GM08714 (cell line): ENCODE measurements around the gene PTPN11.
"Not testable (repeated sequence)": the region's sequence is repeated elsewhere in the genome, so short reads cannot be mapped to it uniquely, and the experiment has no call there.

Experiments used
- H3K4me3 ChIP-seq: fragments of 200-500 bp; sonication (Bioruptor generic); 2 replicates; pipeline ENCODE4 v1.5.1; 2014; ENCODE audit warnings: mild to moderate bottlenecking, low read length, inconsistent platforms
- ZNF274 ChIP-seq: IDR thresholded peaks from 2 replicates; pipeline ENCODE4 v1.6.1; 2012; ENCODE audit warnings: mild to moderate bottlenecking, low read depth, low read length

Gene PTPN11

DNA sequence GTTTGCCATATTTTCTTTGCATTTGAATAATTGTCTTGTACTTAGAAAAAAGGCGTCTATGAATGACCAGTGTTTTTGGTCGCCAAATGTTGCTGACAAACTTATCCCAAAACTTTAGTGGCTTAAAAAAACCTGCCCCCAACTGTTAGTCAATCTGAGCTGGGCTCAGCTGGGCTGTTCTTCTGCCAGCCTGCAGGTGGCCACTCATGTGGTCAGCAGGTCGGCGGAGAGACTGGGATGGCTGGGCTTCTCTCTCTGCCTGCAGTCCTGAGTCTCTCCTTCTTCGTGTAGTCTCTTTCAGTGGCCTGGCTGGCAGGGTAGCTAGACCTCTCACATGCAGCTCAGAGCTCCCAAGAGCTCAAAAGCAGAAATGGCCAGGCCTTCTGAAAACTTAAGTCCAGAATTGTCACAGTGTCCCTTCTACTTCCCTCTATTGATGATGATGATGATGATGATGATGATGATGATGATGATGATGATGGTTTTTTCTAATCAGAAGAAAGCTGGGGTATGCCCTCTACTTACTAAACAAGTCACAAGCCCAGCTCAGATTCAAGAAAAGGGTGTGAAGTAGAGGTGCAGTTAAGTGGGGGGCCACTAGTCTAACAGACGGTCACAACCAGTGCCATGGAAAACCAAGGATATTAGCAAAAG is 87.9 kb downstream of the PTPN11 start:
- TF ChIP-seq ZNF274: no peak
- no peak overlapping the region for H3K4me3 ChIP-seq

DNA sequence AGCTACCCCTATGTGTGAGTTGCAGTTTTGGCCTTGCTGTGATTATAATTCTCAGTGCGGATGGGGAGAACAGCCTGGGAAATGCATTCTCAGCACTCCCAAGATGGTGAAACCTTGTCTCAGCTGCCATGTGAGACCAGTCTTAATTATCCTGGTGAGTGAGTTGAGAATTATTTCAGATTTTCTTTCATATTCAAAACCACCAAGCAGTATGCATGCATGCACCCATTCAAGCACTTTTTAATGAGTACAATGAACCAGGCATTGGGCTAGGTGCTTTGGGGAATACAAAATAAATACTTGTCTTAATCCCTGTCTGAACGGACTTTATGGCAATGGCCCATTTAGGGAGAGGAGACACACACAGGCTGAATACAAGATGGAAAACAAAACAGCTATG is 94.7 kb downstream of the PTPN11 start:
- no peak for TF ChIP-seq ZNF274
- no peak overlapping the region for H3K4me3 ChIP-seq

GRCh38 chr12:112514456-112514855 is 95.7 kb downstream of the PTPN11 start:
- TF ChIP-seq ZNF274: no peak
- no peak overlapping the region for H3K4me3 ChIP-seq

DNA sequence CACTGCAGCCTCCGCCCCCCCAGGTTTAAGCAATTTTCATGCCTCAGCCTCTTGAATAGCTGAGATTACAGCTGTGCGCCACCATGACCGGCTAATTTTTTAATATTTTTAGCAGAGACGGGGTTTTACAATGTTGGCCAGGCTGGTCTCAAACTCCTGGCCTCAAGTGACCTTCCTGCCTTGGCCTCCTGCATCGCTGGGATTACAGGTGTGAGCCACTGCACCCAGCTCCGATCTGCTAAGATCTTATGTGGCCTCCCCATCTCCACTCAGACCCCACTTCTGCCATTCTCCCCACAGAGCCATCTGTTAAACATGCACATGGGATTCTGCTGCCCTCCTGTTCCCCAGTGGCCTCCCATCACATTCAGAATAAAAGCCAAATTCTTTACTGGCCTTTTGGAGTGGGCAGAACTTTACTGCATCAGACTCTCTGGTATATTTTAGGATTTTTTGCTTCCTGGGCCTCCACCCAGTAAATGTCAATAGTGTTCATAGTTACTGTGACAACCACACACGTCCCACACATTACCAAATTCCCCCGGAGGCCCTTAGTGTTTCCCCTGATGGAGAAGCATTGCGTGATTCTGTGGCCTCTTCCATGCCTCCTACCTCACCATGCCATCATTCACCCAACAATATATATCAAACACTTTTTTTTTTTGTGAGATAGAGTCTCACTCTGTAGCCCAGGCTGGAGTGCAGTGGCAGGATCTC is 96.3 kb downstream of the PTPN11 start:
- H3K4me3 ChIP-seq: no peak overlapping the region
- no peak for TF ChIP-seq ZNF274

DNA sequence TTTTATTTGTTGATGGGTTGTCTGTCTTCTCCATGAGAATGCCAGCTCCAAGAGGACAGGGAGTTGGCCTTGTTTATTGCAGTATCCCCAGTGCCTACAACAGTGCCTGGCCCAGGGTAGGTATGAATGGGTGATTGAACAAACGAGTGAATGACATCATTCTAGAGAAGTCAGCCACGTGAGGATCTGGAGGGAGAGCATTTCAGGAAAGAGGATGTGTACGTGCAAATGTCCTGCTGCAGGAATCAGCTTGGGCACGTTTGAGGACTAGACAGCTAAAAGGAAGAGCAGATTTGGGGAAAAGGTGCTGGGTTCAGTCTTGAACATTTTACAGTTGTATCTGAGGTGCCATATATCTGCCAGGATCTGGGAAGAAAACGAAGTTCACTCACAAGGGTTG is 97.1 kb downstream of the PTPN11 start:
- no peak for TF ChIP-seq ZNF274
- no peak overlapping the region for H3K4me3 ChIP-seq

DNA sequence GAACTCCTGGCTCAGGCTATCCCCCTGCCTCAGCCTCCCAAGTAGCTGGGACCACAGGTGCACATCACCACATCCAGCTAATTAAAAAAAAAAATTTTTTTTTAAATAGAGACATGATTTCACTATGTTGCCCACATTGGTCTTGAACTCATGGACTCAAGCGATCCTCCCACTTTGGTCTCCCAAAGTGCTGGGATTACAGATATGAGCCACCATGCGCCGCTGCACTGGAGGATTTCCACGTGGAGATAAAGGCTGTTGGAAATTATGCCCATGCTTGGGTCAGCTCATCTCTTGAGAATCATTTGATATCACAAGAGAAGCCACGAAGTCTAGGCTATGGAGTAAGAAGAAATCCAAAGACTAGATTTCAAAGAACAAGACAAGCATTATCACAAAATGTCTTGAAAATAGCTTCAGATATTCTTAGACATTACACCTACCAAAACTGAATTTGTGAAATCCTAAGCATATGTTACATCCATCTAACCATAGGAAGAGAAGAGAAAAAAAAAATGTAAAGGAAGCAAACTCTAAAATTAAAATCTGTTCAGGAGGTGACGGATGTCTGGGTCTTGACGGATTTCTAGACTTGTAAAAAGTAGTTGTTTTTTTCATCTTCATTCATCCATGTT is 99.1 kb downstream of the PTPN11 start:
- no peak for TF ChIP-seq ZNF274
- H3K4me3 ChIP-seq: no peak overlapping the region

- no peak overlapping the region for H3K4me3 ChIP-seq
- no peak for TF ChIP-seq ZNF274
Measured at GRCh38 chr12:112518365-112518735, 99.6 kb downstream of the PTPN11 start.

DNA sequence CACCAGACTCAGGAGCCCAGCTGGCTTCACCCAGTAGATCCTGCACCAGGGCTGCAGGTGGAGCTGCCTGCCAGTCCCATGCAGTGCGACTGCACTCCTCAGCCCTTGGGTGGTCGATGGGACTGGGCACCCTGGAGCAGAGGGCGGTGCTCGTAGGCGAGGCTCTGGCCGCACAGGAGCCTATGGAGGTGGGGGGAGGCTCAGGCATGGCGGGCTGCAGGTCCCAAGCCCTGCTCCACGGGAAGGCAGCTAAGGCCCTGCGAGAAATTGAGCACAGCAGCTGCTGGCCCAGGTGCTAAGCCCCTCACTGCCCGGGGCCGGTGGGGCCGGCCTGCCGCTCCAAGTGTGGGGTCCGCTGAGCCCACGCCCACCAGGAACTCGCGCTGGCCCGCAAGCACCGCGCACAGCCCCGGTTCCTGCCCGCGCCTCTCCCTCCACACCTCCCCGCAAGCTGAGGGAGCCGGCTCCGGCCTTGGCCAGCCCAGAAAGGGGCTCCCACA is 101.1 kb downstream of the PTPN11 start:
- H3K4me3 ChIP-seq: not testable (repeated sequence)

- no peak for TF ChIP-seq ZNF274
- H3K4me3 ChIP-seq: no peak overlapping the region
Measured at GRCh38 chr12:112523856-112524255, 105.1 kb downstream of the PTPN11 start.

GRCh38 chr12:112524269-112524668 is 105.5 kb downstream of the PTPN11 start:
- H3K4me3 ChIP-seq: no peak overlapping the region
- no peak for TF ChIP-seq ZNF274

GRCh38 chr12:112524676-112525425 is 106.1 kb downstream of the PTPN11 start:
- no peak for TF ChIP-seq ZNF274
- no peak overlapping the region for H3K4me3 ChIP-seq

GRCh38 chr12:112525426-112525809 is 106.7 kb downstream of the PTPN11 start:
- TF ChIP-seq ZNF274: no peak
- no peak overlapping the region for H3K4me3 ChIP-seq

DNA sequence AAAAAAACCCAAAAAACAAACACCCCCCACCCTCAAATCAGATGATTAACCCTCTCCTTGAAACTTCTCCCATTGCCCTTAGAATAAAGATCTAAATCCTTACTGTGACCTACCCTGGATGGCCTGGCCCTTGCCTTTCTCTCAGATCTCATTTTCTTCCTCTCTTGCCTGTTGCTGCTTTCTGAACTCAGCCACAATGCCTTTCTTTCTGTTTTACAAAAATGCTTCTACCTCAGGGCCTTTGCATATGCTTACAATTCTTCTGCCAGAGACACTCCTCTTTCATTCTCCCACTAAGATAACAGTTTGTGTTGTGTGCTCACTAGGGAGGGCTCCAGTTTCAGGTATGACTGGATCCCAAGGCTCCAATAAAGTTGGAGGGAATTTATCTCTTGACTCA is 108.3 kb downstream of the PTPN11 start:
- H3K4me3 ChIP-seq: no peak overlapping the region
- TF ChIP-seq ZNF274: no peak

DNA sequence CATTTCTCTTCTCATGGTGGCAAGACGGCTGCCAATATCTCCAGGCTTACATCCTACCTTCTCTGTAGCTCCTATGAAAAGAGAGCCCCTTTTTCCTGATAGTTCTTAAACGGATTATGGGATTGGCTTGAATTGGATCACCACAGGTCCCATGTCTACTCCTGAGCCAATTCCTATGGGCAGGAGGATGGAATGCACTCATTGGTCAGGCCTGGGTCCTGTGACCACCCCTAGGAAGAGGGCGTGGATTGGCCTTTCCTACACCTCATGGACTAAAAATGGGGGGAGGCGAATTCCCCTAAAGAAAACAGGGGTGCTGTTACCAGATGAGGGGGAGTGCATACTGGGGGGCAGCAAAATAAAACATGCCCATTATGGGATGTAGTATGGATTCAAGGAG is 108.8 kb downstream of the PTPN11 start:
- H3K4me3 ChIP-seq: no peak overlapping the region
- no peak for TF ChIP-seq ZNF274

DNA sequence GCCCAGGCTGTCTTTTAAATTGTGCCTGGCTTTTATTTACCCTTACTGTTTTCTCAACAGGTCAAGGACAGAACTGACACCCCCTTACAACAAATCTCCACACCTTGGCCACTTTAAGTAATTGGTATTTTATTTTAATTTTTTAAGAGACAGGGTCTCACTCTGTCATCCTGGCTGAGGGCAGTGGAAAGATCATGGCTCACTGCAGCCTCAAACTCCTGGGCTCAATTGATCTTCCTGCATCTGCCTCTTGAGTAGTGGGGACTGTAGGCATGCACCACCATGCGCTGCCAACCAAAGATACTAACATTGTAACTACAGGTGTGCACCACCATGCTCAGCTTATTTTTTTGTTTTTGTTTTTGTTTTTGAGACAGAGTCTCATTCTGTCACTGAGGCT is 109.8 kb downstream of the PTPN11 start:
- H3K4me3 ChIP-seq: no peak overlapping the region
- TF ChIP-seq ZNF274: no peak

GRCh38 chr12:112530941-112531340 is 112.2 kb downstream of the PTPN11 start:
- TF ChIP-seq ZNF274: no peak
- no peak overlapping the region for H3K4me3 ChIP-seq
